B cell (primary cell): Measurements from ENCODE around the gene CACNA1A. TPM values are rescaled to one million over a fixed set of nuclear protein-coding genes. Genes with fewer than 3 reads are reported as not detected.

Source experiments
- ATAC-seq: fragments of 200-7000 bp; cut with Tn5 transposase; one replicate; pipeline ENCODE4 v1.10.0; 2021; ENCODE audit warnings: low read depth, mild to moderate bottlenecking, moderate number of reproducible peaks, moderate library complexity
- CTCF ChIA-PET: fragments of 350-600 bp; sonication (Branson Sonifier 250); formaldehyde crosslinking; loops from one replicate; lab custom pipeline; 2021; ENCODE audit warnings: antibody characterized with exemption, inconsistent platforms; lab: Charles Lee
- POLR2A ChIA-PET: fragments of 350-600 bp; sonication (Branson Sonifier 250); formaldehyde crosslinking; loops from one replicate; lab custom pipeline; 2021; ENCODE audit warnings: antibody characterized with exemption; lab: Charles Lee
- DNase-seq: peaks from one replicate; pipeline ENCODE4 v3.0.0; 2013
- H2AFZ ChIP-seq: 2 replicates; pipeline ENCODE4 v1.6.1; 2012; ENCODE audit warnings: mild to moderate bottlenecking, low read depth, low read length; ENCODE audit not compliant: insufficient read depth, poor library complexity, severe bottlenecking
- H3K27ac ChIP-seq, 2 donors: 1 replicate in 1 of 2; 2 replicates in 1 of 2; pipeline ENCODE4 v1.5.1; 2012 to 2013; ENCODE audit warnings: low read length in 2 of 2, mild to moderate bottlenecking in 2 of 2, moderate library complexity in 1 of 2
- H3K27me3 ChIP-seq, 4 experiments: fragments of 200-600 bp in 1 of 4; sonication (generic) in 1 of 4; replicated peaks in 1 of 4; 1 replicate in 2 of 4; 2 replicates in 2 of 4; pipeline versions ENCODE4 v1.6.1 to v1.7.0; 2013 to 2016; ENCODE audit warnings: low read length in 3 of 4, mild to moderate bottlenecking in 2 of 4, mixed read lengths in 1 of 4, moderate library complexity in 1 of 4; ENCODE audit not compliant: insufficient read depth in 4 of 4, control insufficient read depth in 3 of 4; ENCODE audit errors: control extremely low read depth in 1 of 4
- H3K36me3 ChIP-seq, 2 experiments: replicated peaks in 1 of 2; 1 replicate in 1 of 2; 2 replicates in 1 of 2; pipeline versions ENCODE4 v1.6.1 to v1.7.1; 2013; ENCODE audit warnings: low read length in 1 of 2; ENCODE audit not compliant: insufficient read depth in 2 of 2, control insufficient read depth in 1 of 2; ENCODE audit errors: control extremely low read depth in 1 of 2, extremely low read depth in 1 of 2
- H3K4me1 ChIP-seq, 2 donors: fragments of 200-600 bp in 1 of 2; sonication (generic) in 1 of 2; 1 replicate in 1 of 2; 2 replicates in 1 of 2; pipeline versions ENCODE4 v1.5.1 to v1.6.1; 2013 to 2017; ENCODE audit warnings: low read length in 2 of 2; ENCODE audit not compliant: control insufficient read depth in 2 of 2, insufficient read depth in 2 of 2
- H3K4me2 ChIP-seq: replicated peaks from 2 replicates; pipeline ENCODE3; 2012; ENCODE audit warnings: mild to moderate bottlenecking, low read depth, low read length; ENCODE audit not compliant: poor library complexity, severe bottlenecking
- H3K4me3 ChIP-seq, 5 experiments: fragments of 200-600 bp in 1 of 5; sonication (generic) in 1 of 5; 1 replicate in 3 of 5; 2 replicates in 2 of 5; pipeline versions ENCODE4 v1.5.1 to v1.7.0; 2011 to 2016; ENCODE audit warnings: low read length in 4 of 5, mild to moderate bottlenecking in 4 of 5, low read depth in 2 of 5, control low read depth in 1 of 5, moderate library complexity in 1 of 5; ENCODE audit not compliant: insufficient read depth in 1 of 5; ENCODE audit errors: control extremely low read depth in 1 of 5, extremely low read depth in 1 of 5
- H3K79me2 ChIP-seq: fragments of 200-600 bp; sonication (generic); one replicate; pipeline ENCODE4 v1.6.0; 2016; ENCODE audit warnings: low read length; ENCODE audit not compliant: control insufficient read depth, insufficient read depth
- H3K9ac ChIP-seq: fragments of 200-600 bp; sonication (generic); 2 replicates; pipeline ENCODE4 v1.6.1; 2017; ENCODE audit warnings: mild to moderate bottlenecking, low read length, moderate library complexity
- H3K9me3 ChIP-seq, 3 donors: one replicate each; pipeline versions ENCODE4 v1.6.1 to v1.7.1; 2013; ENCODE audit warnings: low read length in 2 of 3; ENCODE audit not compliant: control insufficient read depth in 2 of 3, insufficient read depth in 1 of 3; ENCODE audit errors: control extremely low read depth in 1 of 3
- H4K20me1 ChIP-seq: 2 replicates; pipeline ENCODE4 v1.6.0; 2012; ENCODE audit warnings: mild to moderate bottlenecking, low read length; ENCODE audit not compliant: insufficient read depth, control insufficient read depth, poor library complexity, severe bottlenecking
- H3K27ac Mint-ChIP-seq: one replicate; pipeline ENCODE4 v1.8.0; 2021; ENCODE audit warnings: mixed read lengths
- H3K27me3 Mint-ChIP-seq: one replicate; pipeline ENCODE4 v1.8.0; 2021; ENCODE audit warnings: mixed read lengths
- H3K4me1 Mint-ChIP-seq: one replicate; pipeline ENCODE4 v1.8.0; 2021; ENCODE audit warnings: mixed read lengths
- H3K4me3 Mint-ChIP-seq: one replicate; pipeline ENCODE4 v1.8.0; 2021; ENCODE audit warnings: mixed read lengths
- H3K9me3 Mint-ChIP-seq: one replicate; pipeline ENCODE4 v1.8.0; 2022; ENCODE audit warnings: mixed read lengths; ENCODE audit not compliant: insufficient read depth
- EZH2 ChIP-seq: IDR thresholded peaks from 2 replicates; pipeline ENCODE4 v1.6.1; 2012; ENCODE audit warnings: borderline replicate concordance, low read depth, mild to moderate bottlenecking, moderate library complexity, low read length; ENCODE audit not compliant: insufficient read depth, poor library complexity, severe bottlenecking
- WGBS: methylation state at CpG from one replicate; pipeline ENCODE4 v1.1.5; 2013; ENCODE audit warnings: missing lambda C conversion rate; ENCODE audit not compliant: insufficient coverage; 5-methylcytosine and 5-hydroxymethylcytosine counted together
- intact Hi-C: fragments of 100-400 bp; cut with micrococcal nuclease; formaldehyde crosslinking; loops from one replicate; pipeline ENCODE4 v1.10.0; 2022
- polyA plus RNA-seq: library from polyadenylated mRNA; depleted of rRNA; stranded (reverse); fragments of >200 nt; gene quantifications from 2 replicates; pipeline ENCODE4 v1.2.3, GENCODE V29; 2012
- total RNA-seq, 2 donors: library from RNA; stranded (reverse); fragments of 120-200 nt in 1 of 2; gene quantifications; 1 replicate in 1 of 2; 2 replicates in 1 of 2; pipeline versions ENCODE4 v1.2.3 to v1.2.4, GENCODE V29; 2013 to 2022
- TF ChIP-seq, protein P1 (sequence below): fragments of 200-600 bp; IDR thresholded peaks from one replicate; pipeline ENCODE4 v1.8.0; 2022; ENCODE audit warnings: antibody characterized with exemption, mild to moderate bottlenecking

The CACNA1A gene
- total and polyA plus RNA-seq, 2 donors (not counting 1 experiment from before 2014, with no cell fraction given): 1.2 to 1.3 TPM

DNA sequence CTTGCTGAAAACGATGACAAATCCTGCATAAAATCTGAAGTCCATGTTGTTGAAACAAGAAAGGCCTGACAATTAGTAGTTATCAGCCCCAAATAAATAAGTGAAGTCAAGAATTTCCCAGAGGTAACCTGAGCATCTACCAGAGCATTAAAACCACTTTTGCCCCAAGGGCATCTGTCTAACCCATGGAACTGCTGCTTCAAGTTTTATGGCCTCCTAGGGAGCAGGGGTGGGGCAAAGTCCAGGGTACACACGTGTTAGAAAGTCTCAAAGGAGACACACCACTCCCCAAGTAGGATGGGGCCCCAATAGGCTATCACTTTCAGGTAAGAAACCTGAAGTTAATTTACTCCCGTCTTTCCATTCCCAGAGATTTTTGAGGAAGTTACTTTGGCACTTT is 81.1 kb downstream of the CACNA1A start:
- Histone ChIP-seq H3K9ac (no peak overlapping the region), H3K27ac (no peak overlapping the region), H3K4me1 (no peaks in the 10 kb centered on the region), H3K4me2 (no peak overlapping the region), H3K79me2 (no peaks in the 10 kb centered on the region), H3K27me3 (peaks cover 0 to 9% (median 0%) of the 10 kb centered on the region in 4 experiments), H3K36me3 (no peaks in the 10 kb centered on the region), H4K20me1 (no peaks in the 10 kb centered on the region), H2AFZ (no peak overlapping the region), H3K4me3 (no peak overlapping the region), H3K9me3 (peaks cover 1 to 39% (median 35%) of the 10 kb centered on the region in 3 donors)
- 80% methylated on average over 2 of the region's 3 CpGs for WGBS
- Mint-ChIP-seq H3K27ac (no peak overlapping the region), H3K9me3 (peaks cover 20% of the 10 kb centered on the region), H3K27me3 (peaks cover 11% of the 10 kb centered on the region), H3K4me3 (no peak overlapping the region), H3K4me1 (no peaks in the 10 kb centered on the region)
- intact Hi-C loops: no loop called here
- ChIA-PET POLR2A (no interaction called here), CTCF (no interaction called here)
- ATAC-seq (no peak), DNase-seq (no peak)
- TF ChIP-seq, protein P1, sequence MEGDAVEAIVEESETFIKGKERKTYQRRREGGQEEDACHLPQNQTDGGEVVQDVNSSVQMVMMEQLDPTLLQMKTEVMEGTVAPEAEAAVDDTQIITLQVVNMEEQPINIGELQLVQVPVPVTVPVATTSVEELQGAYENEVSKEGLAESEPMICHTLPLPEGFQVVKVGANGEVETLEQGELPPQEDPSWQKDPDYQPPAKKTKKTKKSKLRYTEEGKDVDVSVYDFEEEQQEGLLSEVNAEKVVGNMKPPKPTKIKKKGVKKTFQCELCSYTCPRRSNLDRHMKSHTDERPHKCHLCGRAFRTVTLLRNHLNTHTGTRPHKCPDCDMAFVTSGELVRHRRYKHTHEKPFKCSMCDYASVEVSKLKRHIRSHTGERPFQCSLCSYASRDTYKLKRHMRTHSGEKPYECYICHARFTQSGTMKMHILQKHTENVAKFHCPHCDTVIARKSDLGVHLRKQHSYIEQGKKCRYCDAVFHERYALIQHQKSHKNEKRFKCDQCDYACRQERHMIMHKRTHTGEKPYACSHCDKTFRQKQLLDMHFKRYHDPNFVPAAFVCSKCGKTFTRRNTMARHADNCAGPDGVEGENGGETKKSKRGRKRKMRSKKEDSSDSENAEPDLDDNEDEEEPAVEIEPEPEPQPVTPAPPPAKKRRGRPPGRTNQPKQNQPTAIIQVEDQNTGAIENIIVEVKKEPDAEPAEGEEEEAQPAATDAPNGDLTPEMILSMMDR: no peak
- no peak for TF ChIP-seq EZH2

DNA sequence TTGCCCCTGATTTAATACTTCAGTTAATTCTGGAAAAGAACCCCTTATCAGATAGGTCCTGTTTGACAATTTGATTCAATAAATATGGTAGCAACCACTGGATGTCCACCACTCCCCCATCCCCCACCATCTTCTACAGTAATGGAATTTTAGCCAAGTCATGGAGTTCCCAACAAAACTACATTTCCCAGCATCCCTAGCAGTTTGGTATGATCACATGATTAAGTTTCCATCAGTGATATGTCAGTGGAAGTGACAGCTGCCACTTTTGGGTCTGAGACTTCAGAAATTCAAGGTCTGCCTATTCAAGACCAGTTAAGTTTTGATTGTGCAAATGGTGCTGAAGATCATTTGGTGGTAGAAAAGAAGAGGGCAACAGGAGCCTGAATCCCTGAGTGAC is 85.5 kb downstream of the CACNA1A start:
- H3K27me3 Mint-ChIP-seq: peaks cover 6% of the 10 kb centered on the region
- Histone ChIP-seq H3K4me3 (no peak overlapping the region), H3K4me2 (no peak overlapping the region), H3K9ac (no peak overlapping the region), H3K79me2 (no peaks in the 10 kb centered on the region), H3K9me3 (peaks cover 0 to 31% (median 30%) of the 10 kb centered on the region in 3 donors), H3K4me1 (peaks cover 4 to 6% of the 10 kb centered on the region in 2 donors), H4K20me1 (no peaks in the 10 kb centered on the region), H3K27ac (no peak overlapping the region), H3K36me3 (no peaks in the 10 kb centered on the region), H3K27me3 (peaks cover 0 to 2% (median 0%) of the 10 kb centered on the region in 4 experiments), H2AFZ (no peak overlapping the region)
- ChIA-PET CTCF (no interaction called here), POLR2A (no interaction called here)
- ATAC-seq (no peak), DNase-seq (no peak)
- intact Hi-C loops: no loop called here
- peaks cover 16% of the 10 kb centered on the region for H3K9me3 Mint-ChIP-seq
- TF ChIP-seq, protein P1: no peak
- no peak for TF ChIP-seq EZH2
- H3K27ac Mint-ChIP-seq: no peak overlapping the region
- H3K4me1 Mint-ChIP-seq: peaks cover 8% of the 10 kb centered on the region
- H3K4me3 Mint-ChIP-seq: no peak overlapping the region
